Measurements from ENCODE around the gene ZEB1. TPM values are rescaled to one million over a fixed set of nuclear protein-coding genes. Genes with fewer than 3 reads are reported as not detected.

Gene ZEB1
- total and polyA plus RNA-seq, 2 of the 13 experiments (the other 11 are each of a cell fraction or from before 2014, with no cell fraction given): 9.6 to 18.0 TPM

DNA sequence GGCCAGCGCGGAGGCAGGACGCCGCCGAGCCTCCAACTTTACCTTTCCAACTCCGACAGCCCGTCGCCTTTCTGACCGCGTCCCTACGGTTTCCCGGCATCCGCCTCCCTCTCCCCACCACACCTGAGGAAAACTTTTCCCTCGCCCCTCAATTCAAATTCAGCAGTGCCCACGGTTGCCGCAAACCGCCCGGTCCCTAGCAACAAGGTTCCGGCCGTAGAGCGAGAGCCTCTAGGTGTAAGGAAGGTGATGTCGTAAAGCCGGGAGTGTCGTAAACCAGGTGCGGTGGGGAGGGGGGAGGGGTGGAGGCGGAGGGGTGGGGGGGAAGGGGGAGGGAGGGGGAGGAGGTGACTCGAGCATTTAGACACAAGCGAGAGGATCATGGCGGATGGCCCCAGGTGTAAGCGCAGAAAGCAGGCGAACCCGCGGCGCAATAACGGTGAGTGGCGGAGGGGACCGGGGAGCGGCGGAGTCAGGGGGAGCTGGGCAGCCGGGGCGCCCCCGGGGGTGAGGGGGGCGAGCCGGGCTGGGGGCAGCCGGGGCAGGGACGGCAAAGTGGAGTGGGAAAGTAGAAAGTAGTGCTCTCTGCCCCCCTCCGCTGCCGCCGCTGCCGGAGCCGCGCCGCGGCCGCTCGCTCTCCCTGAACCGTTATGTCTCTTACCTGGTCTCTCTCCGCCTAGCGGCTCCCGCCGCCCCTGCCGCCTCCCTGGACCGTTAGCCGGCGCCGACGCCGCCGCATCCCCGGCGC is at the start of gene ZEB1 (continued):
- TF ChIP-seq NR2F2 (IDR thresholded peaks at IDR 0.05; ENCODE audit: borderline replicate concordance, low read depth): no peak
- 0 out of 2 replicates have a peak, but pooled peaks have one; percentile 25 for TF ChIP-seq ZNF30 (CRISPR knock-in tag; IDR thresholded peaks at IDR 0.05)
- TF ChIP-seq, protein P1, sequence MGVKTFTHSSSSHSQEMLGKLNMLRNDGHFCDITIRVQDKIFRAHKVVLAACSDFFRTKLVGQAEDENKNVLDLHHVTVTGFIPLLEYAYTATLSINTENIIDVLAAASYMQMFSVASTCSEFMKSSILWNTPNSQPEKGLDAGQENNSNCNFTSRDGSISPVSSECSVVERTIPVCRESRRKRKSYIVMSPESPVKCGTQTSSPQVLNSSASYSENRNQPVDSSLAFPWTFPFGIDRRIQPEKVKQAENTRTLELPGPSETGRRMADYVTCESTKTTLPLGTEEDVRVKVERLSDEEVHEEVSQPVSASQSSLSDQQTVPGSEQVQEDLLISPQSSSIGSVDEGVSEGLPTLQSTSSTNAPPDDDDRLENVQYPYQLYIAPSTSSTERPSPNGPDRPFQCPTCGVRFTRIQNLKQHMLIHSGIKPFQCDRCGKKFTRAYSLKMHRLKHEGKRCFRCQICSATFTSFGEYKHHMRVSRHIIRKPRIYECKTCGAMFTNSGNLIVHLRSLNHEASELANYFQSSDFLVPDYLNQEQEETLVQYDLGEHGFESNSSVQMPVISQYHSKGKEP (CRISPR knock-in tag; IDR thresholded peaks at IDR 0.05): no peak
- TF ChIP-seq, protein P2, sequence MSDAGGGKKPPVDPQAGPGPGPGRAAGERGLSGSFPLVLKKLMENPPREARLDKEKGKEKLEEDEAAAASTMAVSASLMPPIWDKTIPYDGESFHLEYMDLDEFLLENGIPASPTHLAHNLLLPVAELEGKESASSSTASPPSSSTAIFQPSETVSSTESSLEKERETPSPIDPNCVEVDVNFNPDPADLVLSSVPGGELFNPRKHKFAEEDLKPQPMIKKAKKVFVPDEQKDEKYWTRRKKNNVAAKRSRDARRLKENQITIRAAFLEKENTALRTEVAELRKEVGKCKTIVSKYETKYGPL (CRISPR knock-in tag; IDR thresholded peaks at IDR 0.05): peak; percentile 36; the same call in 1 of the 2 replicates
- no peak for TF ChIP-seq SKI (IDR thresholded peaks at IDR 0.05; ENCODE audit: partially characterized antibody)
- TF ChIP-seq ZNF44 (CRISPR knock-in tag; IDR thresholded peaks at IDR 0.05): no peak
- TF ChIP-seq ZNF775 (CRISPR knock-in tag; IDR thresholded peaks at IDR 0.05; ENCODE audit: borderline replicate concordance): no peak
- TF ChIP-seq HNRNPK (IDR thresholded peaks at IDR 0.05; ENCODE audit: low read depth, low read length, poor library complexity, severe bottlenecking): peak; percentile 72
- TF ChIP-seq, protein P3, sequence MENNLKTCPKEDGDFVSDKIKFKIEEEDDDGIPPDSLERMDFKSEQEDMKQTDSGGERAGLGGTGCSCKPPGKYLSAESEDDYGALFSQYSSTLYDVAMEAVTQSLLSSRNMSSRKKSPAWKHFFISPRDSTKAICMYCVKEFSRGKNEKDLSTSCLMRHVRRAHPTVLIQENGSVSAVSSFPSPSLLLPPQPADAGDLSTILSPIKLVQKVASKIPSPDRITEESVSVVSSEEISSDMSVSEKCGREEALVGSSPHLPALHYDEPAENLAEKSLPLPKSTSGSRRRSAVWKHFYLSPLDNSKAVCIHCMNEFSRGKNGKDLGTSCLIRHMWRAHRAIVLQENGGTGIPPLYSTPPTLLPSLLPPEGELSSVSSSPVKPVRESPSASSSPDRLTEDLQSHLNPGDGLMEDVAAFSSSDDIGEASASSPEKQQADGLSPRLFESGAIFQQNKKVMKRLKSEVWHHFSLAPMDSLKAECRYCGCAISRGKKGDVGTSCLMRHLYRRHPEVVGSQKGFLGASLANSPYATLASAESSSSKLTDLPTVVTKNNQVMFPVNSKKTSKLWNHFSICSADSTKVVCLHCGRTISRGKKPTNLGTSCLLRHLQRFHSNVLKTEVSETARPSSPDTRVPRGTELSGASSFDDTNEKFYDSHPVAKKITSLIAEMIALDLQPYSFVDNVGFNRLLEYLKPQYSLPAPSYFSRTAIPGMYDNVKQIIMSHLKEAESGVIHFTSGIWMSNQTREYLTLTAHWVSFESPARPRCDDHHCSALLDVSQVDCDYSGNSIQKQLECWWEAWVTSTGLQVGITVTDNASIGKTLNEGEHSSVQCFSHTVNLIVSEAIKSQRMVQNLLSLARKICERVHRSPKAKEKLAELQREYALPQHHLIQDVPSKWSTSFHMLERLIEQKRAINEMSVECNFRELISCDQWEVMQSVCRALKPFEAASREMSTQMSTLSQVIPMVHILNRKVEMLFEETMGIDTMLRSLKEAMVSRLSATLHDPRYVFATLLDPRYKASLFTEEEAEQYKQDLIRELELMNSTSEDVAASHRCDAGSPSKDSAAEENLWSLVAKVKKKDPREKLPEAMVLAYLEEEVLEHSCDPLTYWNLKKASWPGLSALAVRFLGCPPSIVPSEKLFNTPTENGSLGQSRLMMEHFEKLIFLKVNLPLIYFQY (CRISPR knock-in tag; IDR thresholded peaks at IDR 0.05; ENCODE audit: borderline replicate concordance): no peak
- no peak for TF ChIP-seq PHF21A (CRISPR knock-in tag; IDR thresholded peaks at IDR 0.05)
- TF ChIP-seq ESRRA (CRISPR knock-in tag; IDR thresholded peaks at IDR 0.05; ENCODE audit: low read depth): no peak
- TF ChIP-seq SUZ12 (IDR thresholded peaks at IDR 0.05; ENCODE audit: low read depth, low read length): no peak
- TF ChIP-seq CAMTA2 (CRISPR knock-in tag; IDR thresholded peaks at IDR 0.05; ENCODE audit: borderline replicate concordance): no peak
- TF ChIP-seq ZNF34 (CRISPR knock-in tag; IDR thresholded peaks at IDR 0.05; ENCODE audit: borderline replicate concordance): 0 out of 2 replicates have a peak, but pooled peaks have one; percentile 9
- TF ChIP-seq KAT7 (CRISPR knock-in tag; IDR thresholded peaks at IDR 0.05; ENCODE audit: borderline replicate concordance): 0 out of 2 replicates have a peak, but pooled peaks have one; percentile 20
- TF ChIP-seq ZNF556 (CRISPR knock-in tag; IDR thresholded peaks at IDR 0.05; ENCODE audit: borderline replicate concordance): 0 out of 2 replicates have a peak, but pooled peaks have one; percentile 10
- no peak for TF ChIP-seq PAX8 (CRISPR knock-in tag; IDR thresholded peaks at IDR 0.05; ENCODE audit: borderline replicate concordance)
- TF ChIP-seq KMT2B (CRISPR knock-in tag; IDR thresholded peaks at IDR 0.05): peak; percentile 77
- TF ChIP-seq ZNF138 (CRISPR knock-in tag; IDR thresholded peaks at IDR 0.05; ENCODE audit: low read depth): no peak
- TF ChIP-seq RAD51 (IDR thresholded peaks at IDR 0.05; ENCODE audit: borderline replicate concordance): no peak
- TF ChIP-seq SRSF1 (optimal IDR thresholded peaks at IDR 0.05; ENCODE audit: low read depth, low read length): no peak
- TF ChIP-seq NBN (conservative IDR thresholded peaks at IDR 0.05): no peak
- TF ChIP-seq IKZF1 (IDR thresholded peaks at IDR 0.05): no peak
- TF ChIP-seq ZBTB7B (CRISPR knock-in tag; IDR thresholded peaks at IDR 0.05): no peak
